Neuron (in vitro differentiated cells): ENCODE data around the gene ACIN1.

Experiments used
- H2AFZ ChIP-seq: one replicate; pipeline ENCODE4 v1.6.1; 2013; ENCODE audit warnings: low read depth, mild to moderate bottlenecking, inconsistent platforms, low read length, moderate library complexity
- H3K27me3 ChIP-seq: one replicate; pipeline ENCODE4 v1.6.1; 2013; ENCODE audit warnings: low read length; ENCODE audit not compliant: insufficient read depth
- H3K36me3 ChIP-seq: one replicate; pipeline ENCODE4 v1.6.1; 2013; ENCODE audit warnings: low read length; ENCODE audit not compliant: insufficient read depth
- H3K4me1 ChIP-seq: one replicate; pipeline ENCODE4 v1.6.1; 2013; ENCODE audit warnings: low read length; ENCODE audit not compliant: insufficient read depth
- H3K4me3 ChIP-seq: 2 replicates; pipeline ENCODE4 v1.5.1; 2013; ENCODE audit warnings: mild to moderate bottlenecking, low read length, moderate library complexity
- H3K9me3 ChIP-seq: one replicate; pipeline ENCODE4 v1.6.1; 2013; ENCODE audit warnings: low read length

The ACIN1 gene

GRCh38 chr14:23119363-23120327 lies 24.7 kb upstream of the ACIN1 start:
- Histone ChIP-seq H3K27me3 (no peaks in the 10 kb centered on the region), H3K4me3 (no peak overlapping the region), H2AFZ (no peak overlapping the region), H3K9me3 (no peaks in the 10 kb centered on the region), H3K4me1 (peaks cover 7% of the 10 kb centered on the region), H3K36me3 (no peaks in the 10 kb centered on the region)

GRCh38 chr14:23118506-23119362 lies 23.8 kb upstream of the ACIN1 start, which contains the start of gene CEBPE:
Gene CEBPE (minus strand): TSS chr14:23119255. CDS start chr14:23119091, 164 bp downstream.
- Histone ChIP-seq H3K4me1 (peaks cover 14% of the 10 kb centered on the region), H3K36me3 (no peaks in the 10 kb centered on the region), H3K9me3 (no peaks in the 10 kb centered on the region), H3K4me3 (no peak within 1 kb of the TSS), H2AFZ (no peak within 1 kb of the TSS), H3K27me3 (no peaks in the 10 kb centered on the region)

- no peaks in the 10 kb centered on the region for H3K36me3 ChIP-seq
- H3K9me3 ChIP-seq, result no peaks in the 10 kb centered on the region
- H3K4me3 ChIP-seq, result no peak overlapping the region
- H3K4me1 ChIP-seq, result peaks cover 20% of the 10 kb centered on the region
- no peak overlapping the region for H2AFZ ChIP-seq
- H3K27me3 ChIP-seq, result no peaks in the 10 kb centered on the region
Measured at GRCh38 chr14:23117371-23118020, 22.6 kb upstream of the ACIN1 start.

GRCh38 chr14:23115918-23116317 lies 21.0 kb upstream of the ACIN1 start:
- H3K27me3 ChIP-seq, result no peaks in the 10 kb centered on the region
- no peak overlapping the region for H3K4me3 ChIP-seq
- no peak overlapping the region for H2AFZ ChIP-seq
- H3K4me1 ChIP-seq, result peaks cover 12% of the 10 kb centered on the region
- H3K36me3 ChIP-seq, result no peaks in the 10 kb centered on the region
- no peaks in the 10 kb centered on the region for H3K9me3 ChIP-seq

GRCh38 chr14:23115039-23115731 lies 20.2 kb upstream of the ACIN1 start:
- Histone ChIP-seq H3K9me3 (no peaks in the 10 kb centered on the region), H3K4me1 (peaks cover 12% of the 10 kb centered on the region)

GRCh38 chr14:23114669-23115038 lies 19.7 kb upstream of the ACIN1 start:
- H3K4me3 ChIP-seq, result no peak overlapping the region
- H3K9me3 ChIP-seq, result no peaks in the 10 kb centered on the region

More at GRCh38 chr14:23115039-23115731, 20.2 kb upstream of the ACIN1 start:
- Histone ChIP-seq H3K36me3 (no peaks in the 10 kb centered on the region), H3K4me3 (no peak overlapping the region), H2AFZ (no peak overlapping the region), H3K27me3 (no peaks in the 10 kb centered on the region)

GRCh38 chr14:23114120-23114458 lies 19.2 kb upstream of the ACIN1 start:
- no peak overlapping the region for H3K4me3 ChIP-seq
- peaks cover 12% of the 10 kb centered on the region for H3K4me1 ChIP-seq
- H3K9me3 ChIP-seq, result no peaks in the 10 kb centered on the region
- H3K27me3 ChIP-seq, result no peaks in the 10 kb centered on the region
- no peaks in the 10 kb centered on the region for H3K36me3 ChIP-seq
- no peak overlapping the region for H2AFZ ChIP-seq

More at GRCh38 chr14:23114669-23115038, 19.7 kb upstream of the ACIN1 start:
- Histone ChIP-seq H3K36me3 (no peaks in the 10 kb centered on the region), H3K4me1 (peaks cover 12% of the 10 kb centered on the region), H3K27me3 (no peaks in the 10 kb centered on the region), H2AFZ (no peak overlapping the region)

GRCh38 chr14:23113431-23114119 lies 18.6 kb upstream of the ACIN1 start:
- Histone ChIP-seq H3K9me3 (no peaks in the 10 kb centered on the region), H3K36me3 (no peaks in the 10 kb centered on the region), H3K4me1 (peaks cover 12% of the 10 kb centered on the region), H3K27me3 (no peaks in the 10 kb centered on the region), H2AFZ (no peak overlapping the region), H3K4me3 (no peak overlapping the region)

GRCh38 chr14:23112359-23113178 lies 17.6 kb upstream of the ACIN1 start:
- no peak overlapping the region for H2AFZ ChIP-seq
- H3K27me3 ChIP-seq, result no peaks in the 10 kb centered on the region
- no peaks in the 10 kb centered on the region for H3K36me3 ChIP-seq
- H3K4me3 ChIP-seq, result no peak overlapping the region
- no peaks in the 10 kb centered on the region for H3K9me3 ChIP-seq
- H3K4me1 ChIP-seq, result peaks cover 12% of the 10 kb centered on the region

- no peaks in the 10 kb centered on the region for H3K9me3 ChIP-seq
- no peaks in the 10 kb centered on the region for H3K27me3 ChIP-seq
- H3K4me1 ChIP-seq, result peaks cover 12% of the 10 kb centered on the region
- no peaks in the 10 kb centered on the region for H3K36me3 ChIP-seq
- no peak overlapping the region for H3K4me3 ChIP-seq
- no peak overlapping the region for H2AFZ ChIP-seq
Measured at GRCh38 chr14:23110579-23111365, 15.8 kb upstream of the ACIN1 start.

- Histone ChIP-seq H3K9me3 (no peaks in the 10 kb centered on the region), H3K27me3 (no peaks in the 10 kb centered on the region), H3K4me3 (no peak overlapping the region), H3K4me1 (peaks cover 12% of the 10 kb centered on the region), H3K36me3 (no peaks in the 10 kb centered on the region), H2AFZ (no peak overlapping the region)
Measured at GRCh38 chr14:23109769-23110168, 14.8 kb upstream of the ACIN1 start.
